HG03196 (cell line): ENCODE results near the gene FCMR.

Experiments
- ATAC-seq: cut with Tn5 transposase; IDR thresholded peaks from one replicate; pipeline ENCODE4 v1.9.1; 2021; ENCODE audit not compliant: unreplicated experiment

Gene FCMR

GRCh38 chr1:206951318-206952100 is 29.8 kb upstream of the FCMR start:
- no peak for ATAC-seq

- ATAC-seq: no peak
Observed at GRCh38 chr1:206949641-206950040, 27.9 kb upstream of the FCMR start.

- no peak for ATAC-seq
Observed at GRCh38 chr1:206949208-206949607, 27.5 kb upstream of the FCMR start.

- ATAC-seq: no peak
Observed at GRCh38 chr1:206947255-206947654, 25.5 kb upstream of the FCMR start.

- ATAC-seq: no peak
Observed at GRCh38 chr1:206946261-206946660, 24.5 kb upstream of the FCMR start, which contains the start of gene PIGR. TSS of gene PIGR (minus strand) at chr1:206946466. CDS start at chr1:206940531, 5,935 bp downstream.

- ATAC-seq: no peak
Observed at GRCh38 chr1:206945779-206946178, 24.0 kb upstream of the FCMR start.

- ATAC-seq: no peak
Observed at GRCh38 chr1:206944703-206945102, 23.0 kb upstream of the FCMR start.

GRCh38 chr1:206941766-206942418 is 20.2 kb upstream of the FCMR start:
- no peak for ATAC-seq

GRCh38 chr1:206940588-206940936 is 18.8 kb upstream of the FCMR start:
- no peak for ATAC-seq

GRCh38 chr1:206939841-206940587 is 18.3 kb upstream of the FCMR start:
- no peak for ATAC-seq

- no peak for ATAC-seq
Observed at GRCh38 chr1:206939131-206939530, 17.4 kb upstream of the FCMR start.

- no peak for ATAC-seq
Observed at GRCh38 chr1:206937425-206937824, 15.7 kb upstream of the FCMR start.

- ATAC-seq: no peak
Observed at GRCh38 chr1:206935491-206936067, 13.8 kb upstream of the FCMR start.

- ATAC-seq: no peak
Observed at GRCh38 chr1:206933333-206933945, 11.7 kb upstream of the FCMR start.

GRCh38 chr1:206932177-206932576 is 10.4 kb upstream of the FCMR start:
- ATAC-seq: no peak

GRCh38 chr1:206931709-206932108 is 10.0 kb upstream of the FCMR start:
- ATAC-seq: no peak

GRCh38 chr1:206930210-206930798 is 8.6 kb upstream of the FCMR start:
- peak; percentile 70 for ATAC-seq

GRCh38 chr1:206929524-206929923 is 7.8 kb upstream of the FCMR start:
- ATAC-seq: no peak

- ATAC-seq: no peak
Observed at GRCh38 chr1:206926286-206926685, 4.5 kb upstream of the FCMR start.

- ATAC-seq: peak; percentile 45
Observed at GRCh38 chr1:206925106-206925736, 3.5 kb upstream of the FCMR start.
